HFF-Myc (cell line): ENCODE results near the gene STARD5.
A peak's percentile ranks its signal among the peaks of the same experiment; 100 is the strongest.

Source experiments
- DNase-seq: peaks from one replicate; pipeline ENCODE4 v3.0.0-alpha.2; 2011; ENCODE audit warnings: low read depth; ENCODE audit errors: extremely low read depth
- H3K4me3 ChIP-seq: replicated peaks from 2 replicates; pipeline ENCODE4 v1.5.1; 2011; ENCODE audit warnings: low read depth, mild to moderate bottlenecking, control low read depth, low read length
- TF ChIP-seq, protein P1 (sequence below): IDR thresholded peaks from 2 replicates; pipeline ENCODE4 v1.5.1; 2012; ENCODE audit warnings: mild to moderate bottlenecking, low read depth, low read length, control low read depth; ENCODE audit errors: missing control alignments

Gene STARD5

GRCh38 chr15:81347910-81348309 lies 24.0 kb upstream of the STARD5 start:
- DNase-seq, result no peak
- TF ChIP-seq, protein P1, sequence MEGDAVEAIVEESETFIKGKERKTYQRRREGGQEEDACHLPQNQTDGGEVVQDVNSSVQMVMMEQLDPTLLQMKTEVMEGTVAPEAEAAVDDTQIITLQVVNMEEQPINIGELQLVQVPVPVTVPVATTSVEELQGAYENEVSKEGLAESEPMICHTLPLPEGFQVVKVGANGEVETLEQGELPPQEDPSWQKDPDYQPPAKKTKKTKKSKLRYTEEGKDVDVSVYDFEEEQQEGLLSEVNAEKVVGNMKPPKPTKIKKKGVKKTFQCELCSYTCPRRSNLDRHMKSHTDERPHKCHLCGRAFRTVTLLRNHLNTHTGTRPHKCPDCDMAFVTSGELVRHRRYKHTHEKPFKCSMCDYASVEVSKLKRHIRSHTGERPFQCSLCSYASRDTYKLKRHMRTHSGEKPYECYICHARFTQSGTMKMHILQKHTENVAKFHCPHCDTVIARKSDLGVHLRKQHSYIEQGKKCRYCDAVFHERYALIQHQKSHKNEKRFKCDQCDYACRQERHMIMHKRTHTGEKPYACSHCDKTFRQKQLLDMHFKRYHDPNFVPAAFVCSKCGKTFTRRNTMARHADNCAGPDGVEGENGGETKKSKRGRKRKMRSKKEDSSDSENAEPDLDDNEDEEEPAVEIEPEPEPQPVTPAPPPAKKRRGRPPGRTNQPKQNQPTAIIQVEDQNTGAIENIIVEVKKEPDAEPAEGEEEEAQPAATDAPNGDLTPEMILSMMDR, result no peak
- H3K4me3 ChIP-seq, result no peak overlapping the region

- no peak overlapping the region for H3K4me3 ChIP-seq
- TF ChIP-seq, protein P1, result no peak
- no peak for DNase-seq
Observed at GRCh38 chr15:81346611-81347010, 22.7 kb upstream of the STARD5 start.

DNA sequence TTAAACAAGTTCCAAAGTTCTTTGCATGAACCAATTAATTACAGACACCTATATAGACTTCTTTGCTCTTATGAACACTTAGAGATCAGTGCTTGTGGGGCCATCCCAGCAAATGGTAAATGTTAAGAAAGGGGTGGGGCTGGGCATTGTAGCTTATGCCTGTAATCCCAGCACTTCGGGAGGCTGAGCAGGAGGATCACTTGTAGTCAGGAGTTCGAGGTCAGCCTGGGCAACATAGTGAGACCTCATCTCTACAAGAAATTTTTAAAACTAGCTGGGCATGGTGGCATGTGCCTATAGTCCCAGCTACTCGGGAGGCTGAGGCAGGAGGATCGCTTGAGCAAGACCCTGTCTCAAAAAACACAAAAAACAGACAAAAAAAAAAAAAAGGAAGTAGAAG lies 19.4 kb upstream of the STARD5 start:
- TF ChIP-seq, protein P1, result no peak
- no peak for DNase-seq
- no peak overlapping the region for H3K4me3 ChIP-seq

DNA sequence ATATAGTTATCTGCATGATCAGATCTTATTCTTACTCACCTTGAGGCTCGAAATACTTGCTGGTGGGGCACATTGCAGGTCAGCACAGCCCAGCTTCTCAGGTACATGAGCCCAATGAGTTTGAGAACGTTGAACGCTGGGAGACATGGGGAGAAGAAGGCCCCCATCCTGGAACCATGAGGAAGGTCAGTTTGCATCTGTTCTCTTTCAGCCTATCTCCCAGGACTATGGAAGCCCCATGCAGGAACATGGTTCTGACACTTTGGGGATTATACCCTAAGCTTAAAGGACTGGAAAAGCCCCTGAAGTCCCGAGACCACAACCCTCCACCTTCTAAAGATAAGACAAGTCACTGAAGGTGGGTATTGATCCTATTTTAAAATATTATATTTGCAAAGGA lies 17.4 kb upstream of the STARD5 start:
- TF ChIP-seq, protein P1, result no peak
- no peak overlapping the region for H3K4me3 ChIP-seq
- DNase-seq, result no peak

DNA sequence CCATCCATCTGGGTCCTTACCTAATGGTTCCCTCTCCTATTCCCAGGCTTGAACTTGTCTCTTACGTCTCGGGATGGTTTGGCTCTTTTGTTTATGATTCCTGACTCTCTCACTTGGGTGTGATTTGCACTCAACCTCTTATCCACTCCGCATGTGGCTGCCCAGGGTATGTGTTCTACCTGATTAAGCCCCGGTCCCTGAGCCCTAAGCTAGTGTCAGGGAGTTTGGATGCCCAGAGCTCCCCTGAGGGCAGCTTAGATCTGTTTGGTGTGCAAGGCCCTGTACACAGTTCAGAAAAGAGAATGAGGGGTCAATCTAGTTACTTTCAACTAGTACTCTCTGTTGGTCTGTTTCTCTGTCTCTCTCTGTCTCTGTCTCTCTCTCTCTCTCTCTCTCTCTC lies 15.9 kb upstream of the STARD5 start:
- no peak overlapping the region for H3K4me3 ChIP-seq
- no peak for DNase-seq
- TF ChIP-seq, protein P1, result no peak

DNA sequence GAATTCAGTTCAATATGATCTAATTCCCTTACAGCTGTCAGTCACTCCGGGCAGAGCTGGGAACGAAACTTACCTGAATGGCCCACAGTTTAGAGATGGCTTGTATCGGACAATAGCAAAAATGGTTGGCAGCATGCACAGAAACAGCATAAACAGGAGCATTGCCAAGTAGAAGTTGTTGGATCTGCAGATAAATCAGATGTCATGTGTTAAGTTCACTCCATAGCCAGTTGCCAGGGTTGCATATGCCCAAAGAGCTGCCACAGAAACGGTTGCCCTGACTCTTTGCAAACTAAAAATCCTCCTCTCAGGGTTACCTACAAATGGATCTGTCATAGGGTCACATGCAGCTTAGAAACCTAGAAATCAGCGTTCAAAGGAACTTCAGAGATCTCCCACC lies 15.4 kb upstream of the STARD5 start:
- TF ChIP-seq, protein P1, result no peak
- DNase-seq, result no peak
- no peak overlapping the region for H3K4me3 ChIP-seq

DNA sequence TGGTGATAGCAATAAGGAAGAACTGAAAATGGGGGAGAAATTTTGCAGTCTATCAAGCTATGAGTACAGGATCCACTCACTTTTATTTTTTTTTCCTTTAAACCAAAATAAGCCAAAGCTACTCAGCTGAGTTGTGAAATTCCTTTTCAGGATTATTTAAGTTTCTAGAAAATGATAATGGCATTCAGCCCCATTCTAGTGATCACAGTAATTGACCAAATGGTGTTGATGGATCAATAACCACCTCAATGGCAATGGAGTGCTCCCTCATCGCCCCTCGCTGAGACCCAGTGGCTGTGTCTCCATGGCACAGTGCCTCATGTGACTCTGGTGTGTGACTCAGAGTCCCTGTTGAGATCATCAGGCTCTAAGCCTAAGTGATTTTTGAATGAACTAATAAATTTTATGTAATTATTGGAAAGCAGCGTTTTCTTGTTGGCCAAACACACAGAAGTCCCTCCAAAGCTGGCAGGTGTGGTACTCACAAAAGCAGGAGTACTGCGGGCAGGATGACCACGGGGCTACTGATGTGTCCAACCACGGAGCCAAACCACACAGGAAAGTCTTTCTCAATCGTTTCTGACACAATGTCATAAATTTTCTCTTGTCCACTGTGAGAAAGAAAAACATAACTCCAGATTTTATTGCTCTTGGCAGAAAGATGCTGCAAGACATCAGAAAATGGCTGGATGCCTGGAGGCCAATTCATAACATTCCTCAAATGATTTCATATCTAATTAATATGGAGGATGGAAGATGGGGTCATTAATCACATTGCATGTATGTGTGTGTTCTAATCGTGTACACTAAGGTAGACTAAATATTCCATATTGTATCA lies 14.4 kb upstream of the STARD5 start:
- DNase-seq, result peak; percentile 16
- TF ChIP-seq, protein P1, result no peak
- H3K4me3 ChIP-seq, result no peak overlapping the region
